ENCODE data around the gene ADH1B. TPM values are rescaled to one million over a fixed set of nuclear protein-coding genes. Genes with fewer than 3 reads are reported as not detected.
A peak's percentile ranks its signal among the peaks of the same experiment; 100 is the strongest.

ADH1B gene
- total RNA-seq, 1 donor from 2014 or later: not detected

DNA sequence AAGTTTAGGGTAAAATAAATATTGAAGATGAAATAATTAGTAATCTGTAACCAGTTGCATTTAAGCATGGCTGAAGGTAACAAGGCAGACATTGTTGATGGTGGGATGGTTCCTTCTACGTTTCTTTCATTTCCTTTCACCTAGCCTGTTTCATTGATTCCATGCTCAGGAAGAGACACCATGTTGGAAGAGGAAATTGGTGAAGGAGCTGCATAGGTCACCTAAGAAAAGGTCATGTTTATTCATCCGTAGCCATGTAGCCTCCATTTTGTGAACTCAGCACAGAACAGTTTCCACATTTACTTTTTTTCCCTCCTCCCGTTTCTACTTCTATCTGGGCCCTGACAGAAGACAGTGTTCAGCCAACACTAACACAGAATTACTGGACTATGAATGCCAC, 3.8 kb downstream of the ADH1B start:
- Histone ChIP-seq H2AFZ (ENCODE audit: low read depth, low read length) (no peak overlapping the region), H3K27ac (ENCODE audit: low read depth, low read length) (no peak overlapping the region), H3K27me3 (ENCODE audit: insufficient read depth, low read length) (no peaks in the 10 kb centered on the region), H3K9ac (ENCODE audit: low read length) (no peak overlapping the region), H3K9me3 (ENCODE audit: insufficient read depth, low read depth, low read length) (no peaks in the 10 kb centered on the region), H3K79me2 (ENCODE audit: insufficient read depth, low read length) (no peaks in the 10 kb centered on the region), H3K4me3 (ENCODE audit: insufficient read depth, low read depth, low read length) (no peak overlapping the region), H4K20me1 (ENCODE audit: insufficient read depth, low read length) (no peaks in the 10 kb centered on the region), H3K4me1 (ENCODE audit: insufficient read depth, low read length) (no peaks in the 10 kb centered on the region), H3K4me2 (ENCODE audit: low read length) (no peak overlapping the region), H3K36me3 (ENCODE audit: insufficient read depth, low read length) (no peaks in the 10 kb centered on the region)
- FAIRE-seq (no peak), DNase-seq (ENCODE audit: low read depth) (no peak)
- Mint-ChIP-seq H3K4me3 (ENCODE audit: unreplicated experiment) (no peak overlapping the region), H3K27ac (ENCODE audit: unreplicated experiment) (no peak overlapping the region), H3K27me3 (ENCODE audit: low read depth, unreplicated experiment) (no peaks in the 10 kb centered on the region), H3K4me1 (ENCODE audit: low read depth, unreplicated experiment) (no peaks in the 10 kb centered on the region), H3K36me3 (ENCODE audit: low read depth, unreplicated experiment) (no peaks in the 10 kb centered on the region), H3K9me3 (ENCODE audit: unreplicated experiment) (no peaks in the 10 kb centered on the region)
- TF ChIP-seq, protein P1, sequence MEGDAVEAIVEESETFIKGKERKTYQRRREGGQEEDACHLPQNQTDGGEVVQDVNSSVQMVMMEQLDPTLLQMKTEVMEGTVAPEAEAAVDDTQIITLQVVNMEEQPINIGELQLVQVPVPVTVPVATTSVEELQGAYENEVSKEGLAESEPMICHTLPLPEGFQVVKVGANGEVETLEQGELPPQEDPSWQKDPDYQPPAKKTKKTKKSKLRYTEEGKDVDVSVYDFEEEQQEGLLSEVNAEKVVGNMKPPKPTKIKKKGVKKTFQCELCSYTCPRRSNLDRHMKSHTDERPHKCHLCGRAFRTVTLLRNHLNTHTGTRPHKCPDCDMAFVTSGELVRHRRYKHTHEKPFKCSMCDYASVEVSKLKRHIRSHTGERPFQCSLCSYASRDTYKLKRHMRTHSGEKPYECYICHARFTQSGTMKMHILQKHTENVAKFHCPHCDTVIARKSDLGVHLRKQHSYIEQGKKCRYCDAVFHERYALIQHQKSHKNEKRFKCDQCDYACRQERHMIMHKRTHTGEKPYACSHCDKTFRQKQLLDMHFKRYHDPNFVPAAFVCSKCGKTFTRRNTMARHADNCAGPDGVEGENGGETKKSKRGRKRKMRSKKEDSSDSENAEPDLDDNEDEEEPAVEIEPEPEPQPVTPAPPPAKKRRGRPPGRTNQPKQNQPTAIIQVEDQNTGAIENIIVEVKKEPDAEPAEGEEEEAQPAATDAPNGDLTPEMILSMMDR (IDR thresholded peaks at IDR 0.05; ENCODE audit: insufficient read depth, low read depth, low read length): no peak
- TF ChIP-seq EZH2 (IDR thresholded peaks at IDR 0.05; ENCODE audit: insufficient read depth, low read length): no peak

DNA sequence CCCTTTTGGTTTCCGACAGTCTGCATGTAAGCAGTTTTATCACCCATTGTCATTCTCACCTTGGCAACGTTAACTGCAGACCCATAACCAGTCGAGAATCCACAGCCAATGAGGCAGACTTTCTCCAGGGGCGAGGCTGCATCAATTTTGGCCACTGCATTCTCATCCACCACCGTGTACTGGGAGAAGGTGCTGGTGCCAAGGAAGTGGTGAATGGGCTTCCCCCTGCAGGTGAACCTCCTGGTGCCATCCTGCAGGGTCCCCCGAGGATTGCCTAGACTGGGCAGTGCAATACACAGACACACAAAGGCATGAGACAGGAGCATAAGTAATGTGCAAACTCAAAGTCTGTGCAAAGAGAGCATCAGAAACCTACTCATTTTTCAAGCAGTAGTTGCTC, 5.4 kb downstream of the ADH1B start:
- FAIRE-seq (no peak), DNase-seq (ENCODE audit: low read depth) (no peak)
- Mint-ChIP-seq H3K4me3 (ENCODE audit: unreplicated experiment) (no peak overlapping the region), H3K4me1 (ENCODE audit: low read depth, unreplicated experiment) (no peaks in the 10 kb centered on the region), H3K36me3 (ENCODE audit: low read depth, unreplicated experiment) (no peaks in the 10 kb centered on the region), H3K9me3 (ENCODE audit: unreplicated experiment) (no peaks in the 10 kb centered on the region), H3K27me3 (ENCODE audit: low read depth, unreplicated experiment) (no peaks in the 10 kb centered on the region), H3K27ac (ENCODE audit: unreplicated experiment) (no peak overlapping the region)
- H3K79me2 ChIP-seq (ENCODE audit: insufficient read depth, low read length): no peaks in the 10 kb centered on the region
- no peaks in the 10 kb centered on the region for H3K27me3 ChIP-seq (ENCODE audit: insufficient read depth, low read length)
- H3K9ac ChIP-seq (ENCODE audit: low read length): no peak overlapping the region
- H2AFZ ChIP-seq (ENCODE audit: low read depth, low read length): no peak overlapping the region
- H3K27ac ChIP-seq (ENCODE audit: low read depth, low read length): no peak overlapping the region
- H3K36me3 ChIP-seq (ENCODE audit: insufficient read depth, low read length): no peaks in the 10 kb centered on the region
- no peak for TF ChIP-seq EZH2 (IDR thresholded peaks at IDR 0.05; ENCODE audit: insufficient read depth, low read length)
- TF ChIP-seq, protein P1 (IDR thresholded peaks at IDR 0.05; ENCODE audit: insufficient read depth, low read depth, low read length): no peak
- no peak overlapping the region for H3K4me2 ChIP-seq (ENCODE audit: low read length)
- no peak overlapping the region for H3K4me3 ChIP-seq (ENCODE audit: insufficient read depth, low read depth, low read length)
- no peaks in the 10 kb centered on the region for H3K9me3 ChIP-seq (ENCODE audit: insufficient read depth, low read depth, low read length)
- no peaks in the 10 kb centered on the region for H3K4me1 ChIP-seq (ENCODE audit: insufficient read depth, low read length)
- H4K20me1 ChIP-seq (ENCODE audit: insufficient read depth, low read length): no peaks in the 10 kb centered on the region

DNA sequence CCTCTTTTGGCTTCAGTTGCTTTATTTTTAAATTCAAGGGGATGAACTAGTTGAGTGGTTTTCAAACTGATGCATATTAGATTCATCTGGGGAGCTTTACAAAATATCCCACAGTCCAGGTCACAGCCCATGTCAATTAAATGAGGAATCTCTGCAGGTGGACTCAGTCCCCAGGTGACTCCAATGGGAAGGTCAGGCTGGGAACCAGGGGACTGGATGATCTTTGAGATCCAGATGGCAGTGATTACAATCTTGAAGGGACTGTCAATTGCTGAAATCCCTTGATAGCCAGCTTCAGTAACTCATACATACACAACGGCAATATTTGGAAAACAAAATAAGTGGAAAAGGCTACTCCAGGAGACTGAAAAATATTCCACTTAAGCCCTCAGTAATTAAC, 7.0 kb downstream of the ADH1B start:
- Histone ChIP-seq H2AFZ (ENCODE audit: low read depth, low read length) (no peak overlapping the region), H3K36me3 (ENCODE audit: insufficient read depth, low read length) (no peaks in the 10 kb centered on the region), H3K27me3 (ENCODE audit: insufficient read depth, low read length) (no peaks in the 10 kb centered on the region), H3K4me3 (ENCODE audit: insufficient read depth, low read depth, low read length) (no peak overlapping the region), H3K27ac (ENCODE audit: low read depth, low read length) (no peak overlapping the region), H3K4me1 (ENCODE audit: insufficient read depth, low read length) (no peaks in the 10 kb centered on the region), H3K9ac (ENCODE audit: low read length) (no peak overlapping the region), H3K9me3 (ENCODE audit: insufficient read depth, low read depth, low read length) (no peaks in the 10 kb centered on the region), H3K4me2 (ENCODE audit: low read length) (no peak overlapping the region), H4K20me1 (ENCODE audit: insufficient read depth, low read length) (no peaks in the 10 kb centered on the region), H3K79me2 (ENCODE audit: insufficient read depth, low read length) (no peaks in the 10 kb centered on the region)
- H3K4me3 Mint-ChIP-seq (ENCODE audit: unreplicated experiment): no peak overlapping the region
- no peaks in the 10 kb centered on the region for H3K9me3 Mint-ChIP-seq (ENCODE audit: unreplicated experiment)
- DNase-seq (ENCODE audit: low read depth) (no peak), FAIRE-seq (no peak)
- H3K27ac Mint-ChIP-seq (ENCODE audit: unreplicated experiment): peak overlapping the region; percentile 10
- H3K27me3 Mint-ChIP-seq (ENCODE audit: low read depth, unreplicated experiment): no peaks in the 10 kb centered on the region
- no peaks in the 10 kb centered on the region for H3K36me3 Mint-ChIP-seq (ENCODE audit: low read depth, unreplicated experiment)
- no peak for TF ChIP-seq EZH2 (IDR thresholded peaks at IDR 0.05; ENCODE audit: insufficient read depth, low read length)
- TF ChIP-seq, protein P1 (IDR thresholded peaks at IDR 0.05; ENCODE audit: insufficient read depth, low read depth, low read length): no peak
- H3K4me1 Mint-ChIP-seq (ENCODE audit: low read depth, unreplicated experiment): no peaks in the 10 kb centered on the region

Measured in astrocyte (in vitro differentiated cells and primary cell).